Loucy (cell line): ENCODE measurements around the gene RBMX2.

Experiments used
- H2AFZ ChIP-seq: fragments of 200-600 bp; sonication (generic); 2 replicates; pipeline ENCODE4 v1.6.0; 2016; ENCODE audit warnings: antibody characterized with exemption, mild to moderate bottlenecking, low read length, moderate library complexity
- H3F3A ChIP-seq: fragments of 200-600 bp; 2 replicates; pipeline ENCODE4 v1.6.0; 2016; ENCODE audit warnings: antibody characterized with exemption, low read depth, mild to moderate bottlenecking
- H3K27me3 ChIP-seq: fragments of 200-600 bp; sonication (generic); 2 replicates; pipeline ENCODE4 v1.6.1; 2014; ENCODE audit warnings: low read length, mild to moderate bottlenecking; ENCODE audit not compliant: insufficient read depth, poor library complexity, severe bottlenecking
- H3K36me3 ChIP-seq: fragments of 200-600 bp; sonication (generic); 2 replicates; pipeline ENCODE4 v1.6.1; 2016; ENCODE audit warnings: low read length; ENCODE audit not compliant: insufficient read depth
- H3K4me1 ChIP-seq: fragments of 200-600 bp; sonication (generic); 2 replicates; pipeline ENCODE4 v1.5.1; 2014; ENCODE audit warnings: low read length, mild to moderate bottlenecking; ENCODE audit not compliant: insufficient read depth, poor library complexity, severe bottlenecking
- H3K4me2 ChIP-seq: fragments of 200-600 bp; sonication (generic); 2 replicates; pipeline ENCODE4 v1.6.0; 2014; ENCODE audit warnings: antibody characterized with exemption, low read length, low read depth, mild to moderate bottlenecking; ENCODE audit not compliant: poor library complexity, severe bottlenecking
- H3K4me3 ChIP-seq: fragments of 200-600 bp; sonication (generic); 2 replicates; pipeline ENCODE4 v1.5.1; 2014; ENCODE audit warnings: low read length, mild to moderate bottlenecking, mixed read lengths; ENCODE audit not compliant: poor library complexity, severe bottlenecking
- H3K79me2 ChIP-seq: fragments of 200-600 bp; sonication (generic); 2 replicates; pipeline ENCODE4 v1.6.1; 2014; ENCODE audit warnings: low read length; ENCODE audit not compliant: insufficient read depth
- H3K9ac ChIP-seq: fragments of 200-600 bp; sonication (generic); 2 replicates; pipeline ENCODE4 v1.6.0; 2014; ENCODE audit warnings: mild to moderate bottlenecking, low read depth, low read length, moderate library complexity; ENCODE audit not compliant: poor library complexity, severe bottlenecking
- H3K9me2 ChIP-seq: fragments of 200-600 bp; sonication (generic); replicated peaks from 2 replicates; pipeline ENCODE4 v1.6.1; 2016; ENCODE audit warnings: low read depth, low read length, mixed read lengths
- H3K9me3 ChIP-seq: fragments of 200-600 bp; sonication (generic); 2 replicates; pipeline ENCODE4 v1.6.1; 2014; ENCODE audit warnings: mild to moderate bottlenecking, antibody characterized with exemption, low read length, low read depth; ENCODE audit not compliant: insufficient read depth
- H4K20me1 ChIP-seq: fragments of 200-600 bp; sonication (generic); 2 replicates; pipeline ENCODE4 v1.6.0; 2014; ENCODE audit warnings: antibody characterized with exemption, low read length, mild to moderate bottlenecking; ENCODE audit not compliant: insufficient read depth, poor library complexity, severe bottlenecking
- EZH2phosphoT487 ChIP-seq: fragments of 200-600 bp; IDR thresholded peaks from 2 replicates; pipeline ENCODE4 v1.6.1; 2018; ENCODE audit warnings: antibody characterized with exemption, mild to moderate bottlenecking, moderate library complexity, borderline replicate concordance
- TF ChIP-seq, protein P1 (sequence below): fragments of 200-600 bp; sonication (generic); conservative IDR thresholded peaks from 2 replicates; pipeline ENCODE4 v1.5.1; 2014; ENCODE audit warnings: mild to moderate bottlenecking, antibody characterized with exemption, low read length

The RBMX2 gene

DNA sequence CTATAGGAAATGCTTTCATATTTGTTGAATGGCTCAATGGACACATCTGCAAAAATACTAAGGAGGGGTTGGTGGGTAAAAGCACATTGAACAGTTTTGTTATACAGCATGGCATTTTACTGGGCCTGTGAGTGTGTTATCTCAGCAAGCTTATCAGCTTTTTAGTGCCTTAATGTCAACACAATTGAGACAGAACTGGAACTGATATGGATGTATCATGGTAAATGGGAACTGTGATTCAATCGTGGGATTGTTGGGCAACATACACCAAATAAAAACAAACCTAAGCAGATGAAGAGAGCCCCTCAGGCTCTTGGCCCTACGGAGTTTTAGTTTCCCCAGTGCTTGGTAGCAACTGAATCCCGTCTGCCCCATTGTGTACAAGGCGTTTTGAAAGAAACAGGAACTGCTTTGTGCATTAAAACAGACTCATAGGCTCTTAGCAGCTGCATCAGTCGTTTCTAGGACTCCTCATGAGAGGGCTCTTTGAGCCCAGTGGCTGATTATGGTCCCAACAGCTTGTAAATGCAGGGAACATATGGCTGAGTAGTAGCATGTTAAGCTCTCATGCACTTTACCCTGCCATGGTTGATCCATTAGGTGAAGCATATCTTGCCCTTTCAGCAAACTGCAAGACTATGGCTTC lies 23.6 kb upstream of the RBMX2 start:
- H3F3A ChIP-seq, result no peaks in the 10 kb centered on the region
- H3K4me2 ChIP-seq, result no peak overlapping the region
- no peak overlapping the region for H3K9ac ChIP-seq
- no peaks in the 10 kb centered on the region for H3K4me1 ChIP-seq
- no peaks in the 10 kb centered on the region for H4K20me1 ChIP-seq
- H2AFZ ChIP-seq, result no peak overlapping the region
- no peaks in the 10 kb centered on the region for H3K79me2 ChIP-seq
- H3K36me3 ChIP-seq, result no peaks in the 10 kb centered on the region
- no peaks in the 10 kb centered on the region for H3K9me2 ChIP-seq
- no peaks in the 10 kb centered on the region for H3K27me3 ChIP-seq
- TF ChIP-seq, protein P1, sequence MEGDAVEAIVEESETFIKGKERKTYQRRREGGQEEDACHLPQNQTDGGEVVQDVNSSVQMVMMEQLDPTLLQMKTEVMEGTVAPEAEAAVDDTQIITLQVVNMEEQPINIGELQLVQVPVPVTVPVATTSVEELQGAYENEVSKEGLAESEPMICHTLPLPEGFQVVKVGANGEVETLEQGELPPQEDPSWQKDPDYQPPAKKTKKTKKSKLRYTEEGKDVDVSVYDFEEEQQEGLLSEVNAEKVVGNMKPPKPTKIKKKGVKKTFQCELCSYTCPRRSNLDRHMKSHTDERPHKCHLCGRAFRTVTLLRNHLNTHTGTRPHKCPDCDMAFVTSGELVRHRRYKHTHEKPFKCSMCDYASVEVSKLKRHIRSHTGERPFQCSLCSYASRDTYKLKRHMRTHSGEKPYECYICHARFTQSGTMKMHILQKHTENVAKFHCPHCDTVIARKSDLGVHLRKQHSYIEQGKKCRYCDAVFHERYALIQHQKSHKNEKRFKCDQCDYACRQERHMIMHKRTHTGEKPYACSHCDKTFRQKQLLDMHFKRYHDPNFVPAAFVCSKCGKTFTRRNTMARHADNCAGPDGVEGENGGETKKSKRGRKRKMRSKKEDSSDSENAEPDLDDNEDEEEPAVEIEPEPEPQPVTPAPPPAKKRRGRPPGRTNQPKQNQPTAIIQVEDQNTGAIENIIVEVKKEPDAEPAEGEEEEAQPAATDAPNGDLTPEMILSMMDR, result no peak
- TF ChIP-seq EZH2phosphoT487, result no peak
- H3K4me3 ChIP-seq, result no peak overlapping the region
- H3K9me3 ChIP-seq, result no peaks in the 10 kb centered on the region

DNA sequence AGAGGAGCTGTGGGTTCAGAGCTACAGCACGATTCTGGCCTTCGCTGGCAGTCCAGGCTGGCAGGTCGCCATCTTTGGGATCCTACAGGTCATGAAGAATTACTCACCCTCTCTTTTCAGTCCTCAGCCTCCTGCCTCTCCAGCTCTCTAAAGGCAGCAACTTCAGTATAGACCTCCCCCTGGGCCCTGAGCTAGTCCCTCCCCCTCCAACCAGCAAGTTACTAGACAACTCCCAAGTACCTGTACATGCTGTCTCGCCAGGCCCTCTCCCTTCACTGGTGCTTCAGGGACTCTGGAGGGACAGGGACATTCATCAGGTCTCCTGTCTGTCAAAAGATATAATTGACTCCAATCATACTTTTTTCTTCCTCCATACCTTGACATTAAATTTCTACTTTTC lies 16.3 kb upstream of the RBMX2 start, which contains the start of gene GPR119:
TSS of gene GPR119 (minus strand) at position 155 of the 400 bp plus-strand sequence. CDS start 227 bp downstream, outside the sequence.
- Histone ChIP-seq H3K9me3 (no peaks in the 10 kb centered on the region), H3K4me3 (no peak within 1 kb of the TSS)
- no peak for TF ChIP-seq EZH2phosphoT487
- TF ChIP-seq, protein P1, result no peak

DNA sequence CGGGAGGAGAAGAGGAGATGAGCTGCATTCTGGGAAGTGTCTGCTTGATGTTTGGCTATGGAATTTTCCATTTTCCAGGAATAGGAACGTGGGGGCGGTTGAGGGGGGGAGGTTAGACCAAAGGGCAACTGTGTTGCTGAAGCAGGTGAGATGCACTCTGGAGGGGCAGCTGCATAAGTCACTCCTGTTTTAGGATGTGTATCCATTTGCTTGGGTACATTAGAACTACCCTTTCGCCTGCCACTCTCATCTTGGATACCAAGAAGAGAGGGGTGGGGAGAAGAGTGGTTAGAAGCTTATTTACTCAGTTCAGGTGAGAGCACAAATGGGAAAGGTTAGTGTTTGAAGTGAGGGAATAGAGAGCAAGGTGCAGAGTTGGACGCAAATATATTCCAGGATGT lies 15.4 kb upstream of the RBMX2 start:
- no peaks in the 10 kb centered on the region for H3K9me3 ChIP-seq
- H3K4me1 ChIP-seq, result no peaks in the 10 kb centered on the region
- no peaks in the 10 kb centered on the region for H3K36me3 ChIP-seq
- H3K9me2 ChIP-seq, result no peaks in the 10 kb centered on the region
- no peak overlapping the region for H3K4me3 ChIP-seq
- H3K4me2 ChIP-seq, result no peak overlapping the region
- no peaks in the 10 kb centered on the region for H3K27me3 ChIP-seq
- H3K9ac ChIP-seq, result no peak overlapping the region
- no peaks in the 10 kb centered on the region for H4K20me1 ChIP-seq
- TF ChIP-seq, protein P1, result no peak
- no peak for TF ChIP-seq EZH2phosphoT487
- H2AFZ ChIP-seq, result no peak overlapping the region
- H3K79me2 ChIP-seq, result no peaks in the 10 kb centered on the region
- H3F3A ChIP-seq, result no peaks in the 10 kb centered on the region

More for the DNA sequence above, 16.3 kb upstream of the RBMX2 start, which contains the start of gene GPR119:
- Histone ChIP-seq H3F3A (no peaks in the 10 kb centered on the region), H3K9me2 (no peaks in the 10 kb centered on the region), H2AFZ (no peak within 1 kb of the TSS), H3K27me3 (no peaks in the 10 kb centered on the region), H3K4me2 (no peak within 1 kb of the TSS), H3K9ac (no peak within 1 kb of the TSS), H3K79me2 (no peaks in the 10 kb centered on the region), H4K20me1 (no peaks in the 10 kb centered on the region), H3K4me1 (no peaks in the 10 kb centered on the region), H3K36me3 (no peaks in the 10 kb centered on the region)
